HepG2 (cell line): Measurements from ENCODE around the gene TOB2. TPM values are rescaled to one million over a fixed set of nuclear protein-coding genes. Genes with fewer than 3 reads are reported as not detected.

Experiments used
- CREB1 ChIP-seq, 2 experiments: fragments of 450-650 bp in 1 of 2; IDR thresholded peaks; 2 replicates each; pipeline ENCODE4 v1.6.1; 2016 to 2017; ENCODE audit warnings: control low read depth in 1 of 2, mild to moderate bottlenecking in 1 of 2, missing compliant biosample characterization in 1 of 2, missing genetic modification characterization in 1 of 2
- DZIP1 ChIP-seq: sonication (generic); formaldehyde crosslinking; IDR thresholded peaks from 2 replicates; pipeline ENCODE4 v1.5.0; 2020; ENCODE audit warnings: mild to moderate bottlenecking, missing genetic modification reagents
- HDAC6 ChIP-seq: fragments of 200-600 bp; sonication (generic); IDR thresholded peaks from 2 replicates; pipeline ENCODE4 v1.7.0; 2017; ENCODE audit warnings: mild to moderate bottlenecking, antibody characterized with exemption, low read length, low read depth
- HNRNPLL ChIP-seq: fragments of 200-400 bp; formaldehyde crosslinking; IDR thresholded peaks from 2 replicates; pipeline ENCODE4 v1.6.1; 2017; ENCODE audit warnings: mild to moderate bottlenecking, low read depth, low read length; ENCODE audit not compliant: poor library complexity, severe bottlenecking
- HOMEZ ChIP-seq: IDR thresholded peaks from 2 replicates; pipeline ENCODE4 v1.6.1; 2016; ENCODE audit warnings: low read depth
- HOXA3 ChIP-seq: sonication (generic); formaldehyde crosslinking; IDR thresholded peaks from 2 replicates; pipeline ENCODE4 v1.5.0; 2020; ENCODE audit warnings: missing genetic modification reagents
- MATR3 ChIP-seq: sonication (generic); formaldehyde crosslinking; IDR thresholded peaks from 2 replicates; pipeline ENCODE4 v1.4.0; 2020; ENCODE audit warnings: missing genetic modification reagents
- RCOR2 ChIP-seq: IDR thresholded peaks from 2 replicates; pipeline ENCODE4 v1.6.1; 2016; ENCODE audit warnings: missing biosample characterization, missing genetic modification reagents
- SIN3B ChIP-seq: fragments of 150-350 bp; IDR thresholded peaks from 2 replicates; pipeline ENCODE4 v1.6.1; 2014; ENCODE audit warnings: low read length
- ZBTB38 ChIP-seq: sonication (generic); formaldehyde crosslinking; IDR thresholded peaks from 2 replicates; pipeline ENCODE4 v1.5.1; 2020; ENCODE audit warnings: mild to moderate bottlenecking, missing genetic modification reagents
- ZBTB46 ChIP-seq: sonication (generic); formaldehyde crosslinking; IDR thresholded peaks from 2 replicates; pipeline ENCODE4 v1.4.0; 2020; ENCODE audit warnings: mild to moderate bottlenecking, missing genetic modification reagents, borderline replicate concordance
- ZFP36L1 ChIP-seq: sonication (generic); formaldehyde crosslinking; IDR thresholded peaks from 2 replicates; pipeline ENCODE4 v1.8.0; 2022; ENCODE audit warnings: mild to moderate bottlenecking, missing genetic modification reagents, moderate library complexity
- ZNF180 ChIP-seq: sonication (generic); formaldehyde crosslinking; IDR thresholded peaks from 2 replicates; pipeline ENCODE4 v1.4.0; 2020; ENCODE audit warnings: low read depth, missing genetic modification reagents, borderline replicate concordance
- ZNF275 ChIP-seq: sonication (generic); formaldehyde crosslinking; IDR thresholded peaks from 2 replicates; pipeline ENCODE4 v1.8.0; 2022; ENCODE audit warnings: missing genetic modification reagents, mild to moderate bottlenecking, inconsistent platforms, borderline replicate concordance
- ZNF276 ChIP-seq: sonication (generic); formaldehyde crosslinking; IDR thresholded peaks from 2 replicates; pipeline ENCODE4 v1.4.0; 2020; ENCODE audit warnings: mild to moderate bottlenecking, low read depth, missing genetic modification reagents
- ZNF343 ChIP-seq: sonication (generic); formaldehyde crosslinking; IDR thresholded peaks from 2 replicates; pipeline ENCODE4 v1.4.0; 2020; ENCODE audit warnings: mild to moderate bottlenecking, missing genetic modification reagents
- ZNF430 ChIP-seq: sonication (generic); formaldehyde crosslinking; IDR thresholded peaks from 2 replicates; pipeline ENCODE4 v1.9.0; 2021; ENCODE audit warnings: mild to moderate bottlenecking, missing genetic modification reagents
- ZNF510 ChIP-seq: sonication (generic); formaldehyde crosslinking; IDR thresholded peaks from 2 replicates; pipeline ENCODE4 v1.4.0; 2020; ENCODE audit warnings: low read depth, mild to moderate bottlenecking, missing genetic modification reagents
- ZNF724P ChIP-seq: sonication (generic); formaldehyde crosslinking; IDR thresholded peaks from 2 replicates; pipeline ENCODE4 v1.8.0; 2022; ENCODE audit warnings: missing genetic modification reagents, borderline replicate concordance
- polyA plus RNA-seq, 8 experiments: library from polyadenylated mRNA; depleted of rRNA in 3 of 8; stranded (reverse) in 7 of 8; unstranded in 1 of 8; fragments of >200 nt; fragmentation: Illumina TruSeq in 4 of 8; extraction: Trizol in 4 of 8; gene quantifications; 2 replicates each; pipeline versions ENCODE4 v1.2.1 to v1.2.3, GENCODE V29; 2011 to 2016; ENCODE audit warnings: low read depth in 4 of 8, missing spikeins in 1 of 8, mixed read lengths in 1 of 8; ENCODE audit not compliant: insufficient read depth in 1 of 8
- total RNA-seq, 5 experiments: library from RNA; depleted of rRNA; stranded (reverse); fragments of >200 nt; fragmentation: Illumina TruSeq; extraction: Trizol; gene quantifications; 2 replicates each; pipeline ENCODE4 v1.2.3, GENCODE V29; 2016; ENCODE audit warnings: low read depth in 1 of 5

The TOB2 gene
- total and polyA plus RNA-seq, 2 of the 13 experiments (the other 11 are each of a cell fraction or from before 2014, with no cell fraction given), result 12.2 to 13.7 TPM

GRCh38 chr22:41468381-41469217, 22.0 kb upstream of the TOB2 start, which contains the start of the genes ACO2 and PHF5A (continued):
- TF ChIP-seq ZFP36L1 (CRISPR knock-in tag), result no peak
- TF ChIP-seq MATR3 (CRISPR knock-in tag), result no peak
- 0 out of 2 replicates have a peak, but pooled peaks have one; percentile 1 for TF ChIP-seq HOMEZ (CRISPR knock-in tag)
- 0 out of 2 replicates have a peak, but pooled peaks have one; percentile 18 for TF ChIP-seq ZNF180 (CRISPR knock-in tag)
- no peak; the same call in 1 of the 2 replicates for TF ChIP-seq ZNF430 (CRISPR knock-in tag)
- peak; percentile 97 for TF ChIP-seq CREB1 (IDR thresholded peaks at IDR 0.05)
- TF ChIP-seq CREB1 (CRISPR knock-in tag; IDR thresholded peaks at IDR 0.05), result peak; percentile 99
- peak; percentile 94 for TF ChIP-seq HOXA3 (CRISPR knock-in tag)
- TF ChIP-seq ZNF276 (CRISPR knock-in tag), result peak; percentile 71; the same call in 1 of the 2 replicates
- TF ChIP-seq RCOR2 (CRISPR knock-in tag), result no peak
- TF ChIP-seq DZIP1 (CRISPR knock-in tag), result no peak
- TF ChIP-seq HDAC6, result no peak
- 0 out of 2 replicates have a peak, but pooled peaks have one; percentile 23 for TF ChIP-seq ZBTB38
- TF ChIP-seq ZBTB46, result 0 out of 2 replicates have a peak, but pooled peaks have one; percentile 77
- TF ChIP-seq ZNF275 (CRISPR knock-in tag), result no peak
- 0 out of 2 replicates have a peak, but pooled peaks have one; percentile 73 for TF ChIP-seq ZNF343 (CRISPR knock-in tag)
- TF ChIP-seq ZNF510 (CRISPR knock-in tag), result 0 out of 2 replicates have a peak, but pooled peaks have one; percentile 36
- TF ChIP-seq HNRNPLL, result peak; percentile 73
- TF ChIP-seq ZNF724P (CRISPR knock-in tag), result no peak; the same call in 1 of the 2 replicates
- peak; percentile 98 for TF ChIP-seq SIN3B
